GM21381 (cell line): ENCODE data around the gene OR6C70.

Experiments
- ATAC-seq: cut with Tn5 transposase; IDR thresholded peaks from one replicate; pipeline ENCODE4 v1.9.1; 2021; ENCODE audit warnings: mild to moderate bottlenecking, moderate library complexity; ENCODE audit not compliant: unreplicated experiment

OR6C70 gene

DNA sequence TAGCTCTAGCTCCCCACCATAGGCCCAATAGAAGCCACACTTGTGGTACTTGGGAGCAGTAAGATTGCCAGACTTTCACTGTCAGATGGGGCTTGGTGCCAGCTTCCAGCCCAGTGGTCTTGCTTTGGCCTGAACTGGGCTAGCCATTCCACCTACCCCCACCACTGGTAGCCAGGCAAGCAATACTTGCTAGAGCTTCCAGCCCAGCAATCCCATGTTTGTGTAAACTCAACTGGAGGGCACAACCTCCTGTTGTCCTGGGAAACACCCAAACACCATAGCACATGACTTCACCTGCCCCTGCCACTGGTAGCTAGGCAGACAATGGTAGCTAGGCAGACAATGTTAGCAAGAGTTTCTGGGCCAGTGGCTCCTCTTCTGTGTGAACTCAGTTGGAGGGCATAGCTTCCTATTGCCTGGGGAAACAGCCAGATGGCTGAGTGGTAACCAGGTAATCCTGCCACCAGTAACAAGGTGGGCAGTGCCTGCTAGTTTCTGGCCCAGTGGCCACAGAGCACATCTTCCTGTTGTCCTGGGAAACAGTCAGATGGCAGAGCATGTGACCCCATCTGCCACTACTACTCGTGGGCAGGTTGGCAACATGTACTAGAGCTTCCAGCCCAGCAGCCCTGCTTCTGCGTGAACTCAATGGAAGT, 49.5 kb downstream of the OR6C70 start:
- no peak for ATAC-seq
